ENCODE results near the gene BDH1.
"Not testable (repeated sequence)": the region's sequence is repeated elsewhere in the genome, so short reads cannot be mapped to it uniquely, and the experiment has no call there.

BDH1 gene

DNA sequence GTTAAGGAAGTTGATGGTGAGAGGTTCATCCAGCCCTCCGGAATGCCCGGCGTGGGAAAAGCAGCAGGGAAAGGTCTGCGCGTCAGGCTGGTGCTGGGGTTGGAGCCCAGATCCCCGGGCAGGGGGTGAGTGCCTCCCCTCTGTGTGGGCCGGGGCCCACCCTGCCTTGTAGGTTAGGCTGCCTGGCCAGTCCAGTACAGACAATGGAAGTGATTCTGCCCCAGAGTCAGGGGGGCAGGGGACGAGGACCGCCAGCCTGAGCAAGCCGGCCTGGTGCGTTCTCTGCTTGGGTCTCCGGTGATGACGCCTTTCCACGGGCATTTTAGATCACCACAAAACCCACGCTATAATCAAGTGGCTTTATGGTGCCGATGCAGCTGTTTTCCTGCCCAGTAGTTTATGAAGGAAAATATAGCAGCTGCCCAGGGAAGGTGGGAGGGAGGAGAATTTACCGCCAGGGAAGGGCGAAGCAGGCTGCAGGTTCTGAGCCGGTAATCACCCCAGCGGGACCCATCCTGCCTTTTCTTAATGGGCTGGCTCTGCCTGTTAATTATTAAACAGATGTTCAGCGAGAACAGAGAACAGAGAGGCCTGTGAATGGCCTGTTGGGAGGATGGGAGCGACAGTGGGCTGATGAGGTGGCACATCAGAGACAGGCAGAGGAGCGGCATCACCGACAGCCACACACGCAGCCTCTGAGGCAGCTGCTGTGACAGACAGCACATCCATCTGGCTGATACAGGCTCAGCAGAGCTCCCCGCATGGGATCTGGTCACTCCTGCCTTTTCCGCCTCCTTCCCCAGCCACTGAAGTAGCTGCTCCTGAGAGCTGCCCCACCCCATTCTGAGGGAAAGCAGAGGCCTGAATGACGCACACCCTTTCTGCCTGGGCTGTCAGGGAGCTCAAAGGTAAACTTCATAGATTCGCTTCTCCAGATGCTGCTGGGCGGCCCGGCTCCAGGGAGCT lies 35.2 kb downstream of the BDH1 start:
- no peak for DNase-seq

DNA sequence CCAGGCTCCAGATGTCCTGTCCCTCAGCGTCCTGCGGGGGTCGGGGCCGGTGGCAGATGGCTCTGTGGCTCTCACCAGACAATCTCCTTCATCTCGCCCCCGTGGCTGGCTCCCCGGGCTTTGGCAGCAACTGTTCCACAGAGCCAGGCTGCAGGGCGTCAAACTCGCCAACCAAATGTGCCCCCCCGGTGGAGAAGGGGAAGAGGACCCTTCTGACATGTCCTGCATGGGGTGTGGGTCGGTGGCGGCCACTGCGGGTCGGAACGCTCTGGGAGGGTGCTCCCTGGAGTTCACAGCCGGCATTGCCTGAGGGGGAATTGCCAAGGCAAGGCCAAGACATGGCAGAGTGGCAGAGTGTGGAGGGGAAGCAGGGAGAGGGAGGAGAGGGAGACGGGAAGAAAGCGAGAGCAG lies 36.0 kb downstream of the BDH1 start:
- DNase-seq = no peak

DNA sequence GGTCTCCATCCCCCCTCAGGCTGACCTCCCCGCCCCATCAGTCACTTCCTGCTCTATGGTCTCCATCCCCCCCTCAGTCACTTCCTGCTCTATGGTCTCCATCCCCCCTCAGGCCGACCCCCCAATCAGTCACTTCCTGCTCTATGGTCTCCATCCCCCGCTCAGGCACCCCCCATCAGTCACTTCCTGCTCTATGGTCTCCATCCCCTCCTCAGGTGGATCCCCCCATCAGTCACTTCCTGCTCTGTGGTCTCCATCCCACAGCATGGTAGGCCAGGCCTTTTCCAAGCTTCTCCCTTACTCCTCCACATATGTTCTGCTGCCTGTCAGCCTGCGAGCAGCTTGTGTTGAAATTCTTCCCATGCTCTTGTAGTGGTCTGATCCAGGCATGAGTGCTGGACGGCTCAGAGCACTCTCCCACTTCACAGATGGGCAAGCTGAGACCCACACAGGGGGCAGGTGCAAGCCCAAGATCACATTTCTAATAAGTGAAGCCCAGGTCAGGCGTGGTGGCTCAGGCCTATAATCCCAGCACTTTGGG lies 36.8 kb downstream of the BDH1 start:
- DNase-seq = no peak

DNA sequence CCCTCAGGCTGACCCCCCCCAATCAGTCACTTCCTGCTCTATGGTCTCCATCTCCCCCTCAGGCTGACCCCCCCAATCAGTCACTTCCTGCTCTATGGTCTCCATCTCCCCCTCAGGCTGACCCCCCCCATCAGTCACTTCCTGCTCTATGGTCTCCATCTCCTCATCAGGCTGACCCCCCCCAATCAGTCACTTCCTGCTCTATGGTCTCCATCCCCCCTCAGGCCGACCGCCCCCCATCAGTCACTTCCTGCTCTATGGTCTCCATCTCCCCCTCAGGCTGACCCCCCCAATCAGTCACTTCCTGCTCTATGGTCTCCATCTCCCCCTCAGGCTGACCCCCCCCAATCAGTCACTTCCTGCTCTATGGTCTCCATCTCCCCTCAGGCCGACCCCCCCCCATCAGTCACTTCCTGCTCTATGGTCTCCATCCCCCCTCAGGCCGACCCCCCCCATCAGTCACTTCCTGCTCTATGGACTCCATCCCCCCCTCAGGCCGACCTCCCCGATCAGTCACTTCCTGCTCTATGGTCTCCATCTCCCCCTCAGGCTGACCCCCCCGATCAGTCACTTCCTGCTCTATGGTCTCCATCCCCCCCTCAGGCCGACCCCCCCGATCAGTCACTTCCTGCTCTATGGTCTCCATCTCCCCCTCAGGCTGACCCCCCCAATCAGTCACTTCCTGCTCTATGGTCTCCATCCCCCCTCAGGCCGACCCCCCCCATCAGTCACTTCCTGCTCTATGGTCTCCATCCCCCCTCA lies 37.7 kb downstream of the BDH1 start:
- DNase-seq = not testable (repeated sequence)

DNA sequence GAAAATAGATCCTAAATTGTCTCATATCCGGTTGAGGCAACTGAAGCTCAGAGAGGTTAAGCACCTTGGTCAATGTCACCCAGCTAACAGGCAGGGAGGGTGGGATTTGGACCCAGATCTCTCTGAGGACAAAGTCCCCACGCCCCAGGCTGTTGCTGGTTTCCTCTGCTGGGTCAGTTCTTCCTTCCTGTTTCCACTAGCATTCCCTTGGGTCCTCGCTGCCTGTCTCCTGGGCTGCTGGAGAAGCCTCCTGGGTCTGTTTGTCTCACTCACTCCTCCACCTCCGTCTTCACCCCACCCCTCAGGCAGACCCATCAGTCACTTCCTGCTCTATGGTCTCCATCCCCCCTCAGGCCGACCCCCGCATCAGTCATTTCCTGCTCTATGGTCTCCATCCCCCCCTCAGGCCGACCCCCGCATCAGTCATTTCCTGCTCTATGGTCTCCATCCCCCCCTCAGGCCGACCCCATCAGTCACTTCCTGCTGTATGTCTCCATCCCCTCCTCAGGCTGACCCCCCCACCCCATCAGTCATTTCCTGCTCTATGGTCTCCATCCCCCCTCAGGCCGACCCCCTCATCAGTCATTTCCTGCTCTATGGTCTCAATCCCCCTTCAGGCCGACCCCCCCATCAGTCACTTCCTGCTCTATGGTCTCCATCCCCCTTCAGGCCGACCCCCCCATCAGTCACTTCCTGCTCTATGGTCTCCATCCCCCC lies 38.7 kb downstream of the BDH1 start:
- DNase-seq = not testable (repeated sequence)

DNA sequence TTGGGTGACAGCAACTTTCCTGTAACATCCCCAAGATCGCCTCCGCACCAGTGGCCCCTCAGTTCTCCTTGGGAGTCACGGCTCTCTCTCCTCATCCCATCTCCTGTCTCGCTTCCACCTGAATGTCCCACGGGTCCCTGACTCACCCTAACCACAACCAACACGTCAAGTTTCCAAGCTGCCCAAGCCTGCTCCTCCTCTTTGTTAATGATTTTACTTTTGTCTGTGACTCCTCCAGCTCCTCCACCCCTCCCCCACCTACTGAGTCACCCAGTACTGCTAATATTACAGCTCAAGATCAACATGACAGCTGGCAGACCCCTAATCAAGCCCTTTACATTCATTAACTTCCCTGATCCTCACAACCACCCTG lies 39.3 kb downstream of the BDH1 start:
- DNase-seq = no peak

DNA sequence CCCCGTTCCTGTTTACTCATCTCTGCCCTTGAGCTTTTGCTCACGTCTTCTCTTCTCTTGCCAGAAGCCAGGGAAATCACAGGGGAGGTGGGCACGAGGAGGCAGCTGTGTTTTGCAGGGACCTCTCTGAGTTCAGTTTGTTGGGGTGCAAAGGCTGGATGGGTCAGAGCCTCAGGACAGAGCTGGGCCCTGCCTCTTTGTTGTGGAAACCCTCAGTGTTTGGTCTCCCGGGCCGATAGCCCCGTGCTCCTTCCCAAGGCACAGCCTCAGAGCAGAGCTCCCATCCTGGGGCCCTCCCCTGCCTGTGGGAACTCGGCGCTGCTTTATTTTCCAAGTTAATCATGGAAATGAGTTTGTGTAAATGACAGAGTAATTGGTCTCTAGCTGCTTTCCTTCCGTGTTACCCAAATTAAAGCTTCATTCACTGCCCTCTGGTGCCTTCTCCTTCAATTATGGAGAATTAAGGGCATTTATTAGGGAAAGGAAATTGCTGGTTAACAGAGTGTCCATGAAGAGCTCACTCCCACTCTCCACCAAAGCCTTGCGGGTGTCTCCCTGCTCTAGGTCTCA lies 40.9 kb downstream of the BDH1 start:
- no peak for DNase-seq

DNA sequence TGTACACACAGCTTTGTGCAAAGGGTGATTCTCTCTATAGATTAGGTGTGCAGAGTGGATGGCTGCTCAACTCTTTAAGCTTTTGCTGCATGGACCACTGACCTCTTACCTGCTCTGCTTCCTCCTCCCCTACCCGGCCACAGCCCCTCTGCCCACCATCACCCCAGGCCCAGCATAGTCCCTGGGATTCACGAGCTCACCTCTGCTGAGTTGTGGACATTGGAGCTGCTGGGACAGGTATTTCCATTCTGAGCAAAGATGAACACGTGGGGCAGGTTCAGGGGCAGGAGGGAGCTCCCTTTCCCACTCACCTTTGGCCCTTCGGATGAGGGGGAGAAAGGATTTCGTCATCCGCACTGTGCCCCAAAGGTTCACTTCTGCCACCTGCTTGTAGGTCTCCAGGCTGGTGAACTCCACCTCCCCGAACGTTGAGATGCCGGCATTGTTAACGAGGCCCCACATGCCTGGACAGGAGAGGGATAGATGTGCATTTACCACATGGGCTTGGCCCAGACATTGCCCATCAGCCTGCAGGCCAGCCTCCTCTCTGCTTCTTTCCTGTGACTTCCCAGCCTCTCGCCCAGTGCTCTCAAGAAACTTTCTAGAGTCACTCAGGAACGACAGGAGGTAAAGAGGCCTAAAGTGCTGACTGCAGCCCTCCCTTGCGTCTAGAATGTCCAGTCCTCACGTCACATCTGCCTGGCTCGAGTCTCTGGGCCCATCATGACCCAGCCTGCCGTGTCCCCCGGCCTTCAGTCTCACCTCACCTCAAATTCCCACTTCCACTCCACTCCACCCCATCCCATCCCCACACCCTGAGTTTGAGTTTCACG lies 41.6 kb downstream of the BDH1 start:
- DNase-seq = no peak

DNA sequence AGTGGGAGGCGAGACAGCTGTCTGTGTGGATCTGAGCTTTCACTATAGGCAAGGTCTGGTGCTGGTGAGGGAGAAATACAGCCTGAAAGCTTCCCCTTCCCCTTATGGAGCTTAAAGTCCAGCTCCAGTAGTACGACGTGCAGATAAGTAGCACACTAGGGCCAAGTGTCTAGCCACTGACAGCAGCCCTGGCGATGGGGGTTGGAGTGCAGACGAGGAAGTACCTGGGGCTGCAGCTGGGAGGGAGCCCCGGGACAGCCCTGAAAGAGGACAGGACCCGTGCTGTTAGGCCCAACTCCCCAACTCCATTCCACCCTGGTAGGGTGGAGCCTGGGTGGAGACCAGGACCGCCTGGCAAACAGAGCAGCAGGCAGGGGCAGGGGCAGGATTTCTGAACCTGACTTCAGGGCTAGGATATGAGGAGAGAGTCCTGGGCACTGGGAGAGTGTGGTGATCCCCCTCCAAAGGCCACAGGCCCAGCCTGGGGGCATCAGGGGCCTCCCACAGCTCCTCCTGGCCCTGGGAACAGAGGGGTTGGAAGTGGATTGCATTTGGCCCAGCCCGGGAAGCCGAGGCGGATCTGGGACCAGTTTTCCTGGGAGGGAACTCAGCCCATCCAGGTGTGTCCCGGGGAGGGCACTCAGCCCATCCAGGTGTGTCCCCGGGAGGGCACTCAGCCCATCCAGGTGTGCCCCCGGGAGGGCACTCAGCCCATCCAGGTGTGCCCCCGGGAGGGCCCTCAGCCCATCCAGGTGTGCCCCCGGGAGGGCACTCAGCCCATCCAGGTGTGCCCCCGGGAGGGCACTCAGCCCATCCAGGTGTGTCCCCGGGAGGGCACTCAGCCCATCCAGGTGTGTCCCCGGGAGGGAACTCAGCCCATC lies 42.8 kb downstream of the BDH1 start:
- no peak for DNase-seq

DNA sequence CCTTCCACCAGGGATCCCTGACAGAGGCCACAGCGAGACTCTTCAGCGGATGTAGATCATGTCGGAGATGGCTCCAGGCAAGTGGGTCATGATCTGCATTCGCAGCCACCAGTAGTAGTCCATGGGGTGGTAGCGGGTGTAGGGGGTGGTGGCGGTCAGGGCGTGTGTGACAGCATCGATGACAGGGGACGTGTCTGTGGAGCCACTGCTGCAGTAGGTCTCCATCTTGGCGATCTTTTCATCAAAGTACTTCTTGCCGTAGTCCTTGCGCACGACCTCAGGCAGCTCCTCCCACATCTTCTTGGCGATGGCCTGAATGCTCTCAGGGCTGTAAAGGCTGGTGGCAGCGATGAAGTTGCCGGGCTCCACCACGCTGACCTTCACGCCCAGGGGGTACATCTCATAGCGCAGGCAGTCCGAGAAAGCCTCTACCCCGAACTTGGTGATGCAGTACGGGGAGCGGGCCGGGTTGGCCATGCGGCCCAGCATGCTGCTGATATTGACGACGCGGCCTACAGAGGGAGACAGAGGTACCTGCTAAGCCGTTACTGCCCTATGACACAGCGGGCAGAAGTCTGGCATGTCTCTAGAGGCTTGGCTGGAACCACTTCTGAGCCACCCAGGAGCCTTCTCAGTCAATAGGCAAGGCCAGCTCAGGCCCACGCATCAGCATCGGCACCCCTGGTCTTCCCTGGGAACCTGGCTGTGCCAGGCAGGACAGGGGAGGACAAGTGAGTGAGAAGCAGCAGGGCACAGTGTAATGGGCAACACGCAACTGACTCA lies 43.7 kb downstream of the BDH1 start:
- DNase-seq = no peak

DNA sequence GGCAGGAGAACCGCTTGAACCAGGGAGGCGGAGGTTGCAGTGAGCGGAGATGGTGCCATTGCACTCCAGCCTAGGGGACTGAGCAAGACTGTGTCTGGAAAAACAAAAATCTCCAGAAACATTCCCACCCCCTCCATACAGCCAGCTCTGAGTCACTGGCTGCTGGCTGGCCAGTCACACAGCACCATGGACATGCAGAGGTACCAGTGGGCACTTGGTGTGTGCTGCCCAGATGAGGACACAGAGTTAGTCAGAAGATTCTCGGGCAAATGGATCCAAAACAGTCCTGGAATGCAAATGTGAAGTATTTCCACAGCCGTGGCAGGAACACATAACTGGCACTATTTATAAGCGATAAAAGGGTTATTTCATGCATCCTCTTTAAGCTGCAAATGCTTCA lies 44.6 kb downstream of the BDH1 start:
- DNase-seq = no peak

DNA sequence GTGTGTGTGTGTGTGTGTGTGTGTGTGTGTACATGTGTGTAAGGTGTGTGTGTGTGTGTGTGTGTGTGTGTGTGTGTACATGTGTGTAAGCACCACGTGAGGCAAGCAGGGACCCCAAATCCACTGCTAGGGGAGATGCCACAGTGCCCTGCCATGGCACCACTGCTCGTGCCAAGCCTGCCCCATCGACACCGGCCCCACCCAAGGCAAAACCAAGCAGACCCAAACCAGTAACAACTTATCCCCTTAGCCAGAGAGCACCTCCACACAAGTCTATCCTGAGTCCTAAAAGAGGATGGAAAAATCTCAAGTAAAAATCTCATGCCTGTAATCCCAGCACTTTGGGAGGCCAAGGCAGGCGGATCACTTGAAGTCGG lies 45.1 kb downstream of the BDH1 start:
- DNase-seq = no peak

DNA sequence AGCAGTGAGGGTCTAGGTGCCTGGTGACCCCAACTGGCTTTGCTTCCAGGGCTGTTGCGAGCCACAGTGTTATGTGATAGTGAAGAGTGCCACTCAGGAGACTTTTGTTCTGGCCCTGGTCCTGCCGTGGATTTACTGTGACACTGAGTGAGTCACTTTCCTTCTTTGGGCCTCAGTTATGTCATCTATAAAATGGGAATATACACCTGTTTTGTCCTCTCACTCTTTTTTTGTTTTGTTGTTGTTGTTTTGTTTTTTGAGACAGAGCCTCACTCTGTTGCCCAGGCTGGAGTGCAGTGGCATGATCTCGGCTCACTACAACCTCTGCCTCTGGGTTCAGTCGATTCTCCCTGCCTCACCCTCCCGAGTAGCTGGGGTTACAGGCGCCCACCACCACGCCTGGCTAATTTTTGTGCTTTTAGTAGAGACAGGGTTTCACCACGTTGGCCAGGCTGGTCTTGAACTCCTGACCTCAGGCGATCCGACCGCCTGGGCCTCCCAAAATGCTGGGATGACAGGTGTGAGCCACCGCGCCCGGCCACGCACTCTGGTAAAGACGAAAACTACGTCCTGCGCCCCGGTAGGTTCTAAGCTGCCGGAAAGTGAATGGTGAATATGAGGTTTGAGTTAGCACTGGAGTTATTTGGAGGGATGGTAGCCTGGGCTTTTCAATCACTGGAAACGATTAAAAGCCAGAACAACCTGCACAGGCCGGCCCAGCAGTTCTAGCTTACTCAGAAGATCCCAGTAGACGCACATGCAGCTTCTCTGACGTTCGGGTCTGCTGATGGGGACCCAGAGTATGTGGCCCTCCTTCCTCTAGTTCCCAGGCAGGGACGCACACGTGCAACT lies 46.6 kb downstream of the BDH1 start:
- no peak for DNase-seq

DNA sequence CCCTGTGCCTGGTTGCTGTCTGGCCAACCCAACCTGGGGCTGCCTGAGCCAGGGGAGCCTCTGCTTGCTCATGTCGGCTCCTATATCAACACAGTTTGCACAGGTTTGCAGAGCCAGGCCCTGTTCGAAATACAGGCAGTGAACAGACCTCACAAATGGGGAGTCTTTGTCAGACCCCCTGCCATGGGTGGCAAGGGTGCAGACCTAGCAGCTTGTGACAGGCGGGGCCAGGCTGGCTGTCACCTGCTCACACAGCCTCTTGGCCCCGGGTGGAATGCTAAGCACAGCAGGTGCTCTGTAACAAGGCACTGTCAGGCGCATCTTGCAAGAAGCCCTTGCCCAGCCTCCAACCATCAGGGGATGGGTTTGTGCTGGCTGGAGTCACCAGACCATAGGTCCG lies 47.3 kb downstream of the BDH1 start:
- DNase-seq = no peak

DNA sequence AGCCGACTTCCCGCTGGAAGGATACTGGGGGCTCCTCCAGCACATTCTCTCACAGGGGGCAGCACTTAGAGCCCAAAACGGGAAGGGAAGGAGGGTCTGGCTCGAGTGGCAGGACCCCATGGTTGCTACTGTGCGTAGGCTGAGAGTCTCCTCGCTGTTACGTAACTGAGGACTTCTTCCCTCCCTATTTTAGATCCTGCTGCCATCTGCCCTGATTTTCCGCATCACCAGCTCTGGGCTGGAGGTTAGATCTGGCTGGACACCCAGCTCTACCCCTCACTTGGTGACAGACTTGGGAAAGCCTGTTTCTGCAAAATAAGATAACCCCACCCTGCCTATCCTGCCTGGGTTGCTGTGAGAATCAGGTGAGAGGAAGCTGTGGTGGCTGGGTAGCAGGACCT lies 47.7 kb downstream of the BDH1 start:
- DNase-seq = no peak

DNA sequence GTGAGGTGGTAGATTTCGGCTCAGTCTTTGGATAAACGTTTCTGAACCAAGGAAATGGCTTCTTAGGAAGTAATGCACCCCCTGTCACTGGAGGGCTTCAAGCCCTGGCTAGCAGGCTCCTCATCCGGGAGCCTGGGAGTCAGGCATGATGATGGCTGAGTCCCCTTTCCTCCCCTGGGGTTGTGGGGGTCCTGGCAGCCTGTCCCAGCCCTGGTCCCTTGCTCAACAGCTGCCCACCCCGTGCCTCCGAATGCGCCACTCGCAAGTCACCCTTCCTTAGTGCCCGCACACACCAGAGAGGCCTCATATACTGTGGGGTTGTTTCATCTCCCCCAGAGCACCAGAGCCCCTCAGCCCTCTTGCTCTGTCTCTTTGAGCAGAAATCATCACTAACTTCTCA lies 48.2 kb downstream of the BDH1 start:
- DNase-seq = no peak

DNA sequence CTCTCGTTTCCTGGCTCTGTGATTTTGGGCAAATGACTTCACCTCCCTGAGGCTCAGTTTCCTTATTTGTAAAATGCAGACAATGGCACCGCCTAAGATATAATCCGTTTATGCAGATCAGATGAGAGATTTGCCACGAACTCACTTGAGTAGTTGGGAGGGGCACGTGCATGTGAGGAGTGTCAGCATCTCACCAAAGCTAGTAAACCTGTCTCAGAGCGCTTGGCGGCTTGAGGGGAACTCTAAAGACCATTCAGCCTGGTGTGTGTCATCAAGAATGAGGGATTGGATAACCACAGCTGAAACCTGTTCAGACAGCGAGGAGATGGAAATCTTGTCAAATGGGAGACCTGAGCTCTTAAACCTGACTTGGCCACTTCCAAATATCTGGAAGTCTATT lies 48.7 kb downstream of the BDH1 start:
- DNase-seq = no peak

DNA sequence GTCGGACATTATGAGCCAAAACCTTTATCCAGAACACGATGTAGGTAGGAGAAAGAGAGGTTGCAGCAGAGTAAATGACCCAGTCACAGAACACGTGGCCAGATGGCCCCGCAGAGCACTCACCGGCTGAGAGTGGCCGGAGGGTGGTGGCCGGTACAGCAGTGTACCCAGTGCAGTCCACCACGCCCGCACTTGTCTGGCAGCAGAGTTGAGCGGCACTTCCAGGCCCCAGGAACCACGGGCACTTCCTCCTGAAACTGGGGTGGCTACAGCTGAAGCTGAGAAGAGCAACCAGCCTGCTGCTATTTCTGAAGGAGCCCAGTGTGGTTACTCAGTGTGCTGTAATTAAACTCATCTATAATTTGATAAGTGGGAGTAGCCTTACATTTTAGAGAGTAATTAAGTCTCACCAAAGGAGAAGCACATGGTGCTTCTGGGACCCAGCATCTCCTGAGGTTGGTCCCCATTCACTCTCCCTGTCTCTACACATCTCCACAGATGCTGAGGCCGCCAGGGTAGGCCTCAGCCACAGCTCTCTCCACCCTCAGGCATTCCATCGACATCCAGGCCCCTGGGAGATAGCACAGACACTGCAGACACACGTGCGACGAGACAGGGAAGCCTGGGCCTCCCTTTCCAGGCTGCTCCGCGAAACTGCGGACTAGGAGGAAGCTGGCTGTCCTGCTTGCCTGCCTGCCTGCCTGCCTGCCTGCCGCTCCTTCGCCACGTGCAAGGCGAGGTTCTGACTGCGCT lies 49.8 kb downstream of the BDH1 start:
- no peak for DNase-seq
